ENCODE data around the gene METRN. TPM values are rescaled to one million over a fixed set of nuclear protein-coding genes. Genes with fewer than 3 reads are reported as not detected.

Gene METRN
- total and polyA plus RNA-seq, 4 experiments from 2014 or later, result 6.9 to 18.8 (median 8.0) TPM

Other genes starting within 250 kb of the METRN start
- gene CAPN15, start 187.4 kb upstream of the METRN start, total RNA-seq, result 10 to 100 TPM; 74.0 to 77.4 TPM
- 10 to 100 TPM in 1 of 2 donors, 1 to 10 TPM in 1; 5.3 to 14.1 TPM for gene CAPN15, start 187.4 kb upstream of the METRN start, polyA plus RNA-seq
- not detected for gene PRR35, start 154.7 kb upstream of the METRN start, total RNA-seq
- gene PRR35, start 154.7 kb upstream of the METRN start, polyA plus RNA-seq, result not detected
- gene NHLRC4, start 148.1 kb upstream of the METRN start, total RNA-seq, result 1 to 10 TPM; 2.4 to 3.2 TPM
- 1 to 10 TPM; 2.1 to 2.7 TPM for gene NHLRC4, start 148.1 kb upstream of the METRN start, polyA plus RNA-seq
- gene PIGQ, start 145.2 kb upstream of the METRN start, total RNA-seq, result 10 to 100 TPM; 61.4 to 63.3 TPM
- 10 to 100 TPM in 1 of 2 donors, 1 to 10 TPM in 1; 7.2 to 12.5 TPM for gene PIGQ, start 145.2 kb upstream of the METRN start, polyA plus RNA-seq
- gene RAB40C, start 125.1 kb upstream of the METRN start, total RNA-seq, result 10 to 100 TPM; 22.0 to 25.6 TPM
- 10 to 100 TPM in 1 of 2 donors, 1 to 10 TPM in 1; 6.8 to 17.7 TPM for gene RAB40C, start 125.1 kb upstream of the METRN start, polyA plus RNA-seq
- gene WFIKKN1, start 84.1 kb upstream of the METRN start, total RNA-seq, result under 1 TPM; 0.67 to 0.86 TPM
- under 1 TPM in 1 of 2 donors, not detected in 1; 0.09 TPM for gene WFIKKN1, start 84.1 kb upstream of the METRN start, polyA plus RNA-seq
- 10 to 100 TPM; 68.4 to 74.1 TPM for gene METTL26, start 78.8 kb upstream of the METRN start, total RNA-seq
- gene METTL26, start 78.8 kb upstream of the METRN start, polyA plus RNA-seq, result 100 to 1,000 TPM in 1 of 2 donors, 10 to 100 TPM in 1; 90.1 to 106 TPM
- 10 to 100 TPM; 28.3 to 30.5 TPM for gene MCRIP2, start 73.3 kb upstream of the METRN start, total RNA-seq
- gene MCRIP2, start 73.3 kb upstream of the METRN start, polyA plus RNA-seq, result 10 to 100 TPM; 34.6 to 45.5 TPM
- 10 to 100 TPM; 18.0 to 19.7 TPM for gene WDR90, start 65.8 kb upstream of the METRN start, total RNA-seq
- 1 to 10 TPM in 1 of 2 donors, under 1 TPM in 1; 0.96 to 1.7 TPM for gene WDR90, start 65.8 kb upstream of the METRN start, polyA plus RNA-seq
- gene RHOT2, start 47.0 kb upstream of the METRN start, total RNA-seq, result 100 to 1,000 TPM; 254 to 263 TPM
- 10 to 100 TPM; 46.6 to 54.3 TPM for gene RHOT2, start 47.0 kb upstream of the METRN start, polyA plus RNA-seq
- 1 to 10 TPM; 2.2 to 2.4 TPM for gene RHBDL1, start 39.4 kb upstream of the METRN start, total RNA-seq
- 1 to 10 TPM; 2.1 to 2.8 TPM for gene RHBDL1, start 39.4 kb upstream of the METRN start, polyA plus RNA-seq
- 100 to 1,000 TPM in 1 of 2 experiments, 10 to 100 TPM in 1; 97.2 to 110 TPM for gene STUB1, start 34.7 kb upstream of the METRN start, total RNA-seq
- 100 to 1,000 TPM; 147 to 181 TPM for gene STUB1, start 34.7 kb upstream of the METRN start, polyA plus RNA-seq
- gene JMJD8, start 30.8 kb upstream of the METRN start, total RNA-seq, result 10 to 100 TPM; 45.0 to 49.0 TPM
- gene JMJD8, start 30.8 kb upstream of the METRN start, polyA plus RNA-seq, result 10 to 100 TPM; 43.9 to 60.3 TPM
- 10 to 100 TPM; 15.5 to 16.1 TPM for gene WDR24, start 24.7 kb upstream of the METRN start, total RNA-seq
- gene WDR24, start 24.7 kb upstream of the METRN start, polyA plus RNA-seq, result 10 to 100 TPM; 10.2 to 12.2 TPM
- 10 to 100 TPM; 58.4 to 59.5 TPM for gene FBXL16, start 9.3 kb upstream of the METRN start, total RNA-seq
- 10 to 100 TPM in 1 of 2 donors, 1 to 10 TPM in 1; 9.3 to 38.6 TPM for gene FBXL16, start 9.3 kb upstream of the METRN start, polyA plus RNA-seq
- gene ANTKMT, start 6.0 kb downstream of the METRN start, total RNA-seq, result 10 to 100 TPM; 21.5 to 23.5 TPM
- 10 to 100 TPM; 14.5 to 36.4 TPM for gene ANTKMT, start 6.0 kb downstream of the METRN start, polyA plus RNA-seq
- gene CCDC78, start 11.3 kb downstream of the METRN start, total RNA-seq, result 1 to 10 TPM; 4.5 to 5.1 TPM
- gene CCDC78, start 11.3 kb downstream of the METRN start, polyA plus RNA-seq, result not detected
- gene HAGHL, start 12.0 kb downstream of the METRN start, total RNA-seq, result 10 to 100 TPM; 17.2 to 24.4 TPM
- gene HAGHL, start 12.0 kb downstream of the METRN start, polyA plus RNA-seq, result 1 to 10 TPM; 2.2 to 4.0 TPM
- gene CIAO3, start 25.9 kb downstream of the METRN start, total RNA-seq, result 10 to 100 TPM; 58.2 TPM
- 10 to 100 TPM; 10.8 to 26.1 TPM for gene CIAO3, start 25.9 kb downstream of the METRN start, polyA plus RNA-seq
- gene MSLN, start 45.6 kb downstream of the METRN start, total RNA-seq, result not detected
- gene MSLN, start 45.6 kb downstream of the METRN start, polyA plus RNA-seq, result not detected
- 10 to 100 TPM; 26.9 to 31.1 TPM for gene RPUSD1, start 73.3 kb downstream of the METRN start, total RNA-seq
- 10 to 100 TPM; 19.9 to 29.7 TPM for gene RPUSD1, start 73.3 kb downstream of the METRN start, polyA plus RNA-seq
- gene CHTF18, start 73.5 kb downstream of the METRN start, total RNA-seq, result 10 to 100 TPM; 42.1 to 46.9 TPM
- gene CHTF18, start 73.5 kb downstream of the METRN start, polyA plus RNA-seq, result 1 to 10 TPM; 3.0 to 6.0 TPM
- gene GNG13, start 85.6 kb downstream of the METRN start, total RNA-seq, result not detected
- gene GNG13, start 85.6 kb downstream of the METRN start, polyA plus RNA-seq, result not detected